HUES48 (cell line): ENCODE measurements around the gene DPP4.

Experiments
- H3K27ac ChIP-seq: one replicate; pipeline ENCODE4 v1.7.0; 2013; ENCODE audit warnings: low read depth, low read length, inconsistent platforms
- H3K27me3 ChIP-seq: 2 replicates; pipeline ENCODE4 v1.6.1; 2013; ENCODE audit warnings: mild to moderate bottlenecking, low read length; ENCODE audit not compliant: control insufficient read depth, insufficient read depth
- H3K36me3 ChIP-seq: 2 replicates; pipeline ENCODE4 v1.6.1; 2013; ENCODE audit warnings: low read length; ENCODE audit not compliant: control insufficient read depth, insufficient read depth
- H3K4me1 ChIP-seq: 2 replicates; pipeline ENCODE4 v1.6.1; 2013; ENCODE audit warnings: mild to moderate bottlenecking, low read length; ENCODE audit not compliant: control insufficient read depth, insufficient read depth
- H3K4me3 ChIP-seq: 2 replicates; pipeline ENCODE4 v1.5.1; 2013; ENCODE audit warnings: mild to moderate bottlenecking, low read depth, low read length
- H3K9ac ChIP-seq: 2 replicates; pipeline ENCODE4 v1.6.1; 2013; ENCODE audit warnings: mild to moderate bottlenecking, low read depth, low read length, moderate library complexity
- H3K9me3 ChIP-seq: 2 replicates; pipeline ENCODE4 v1.6.1; 2013; ENCODE audit warnings: low read length; ENCODE audit not compliant: control insufficient read depth, insufficient read depth

DPP4 gene

GRCh38 chr2:161974461-161974860 lies 99.6 kb downstream of the DPP4 start:
- Histone ChIP-seq H3K9ac (no peak overlapping the region), H3K4me1 (peaks cover 14% of the 10 kb centered on the region), H3K4me3 (no peak overlapping the region), H3K27ac (no peak overlapping the region), H3K9me3 (no peaks in the 10 kb centered on the region), H3K36me3 (no peaks in the 10 kb centered on the region), H3K27me3 (no peaks in the 10 kb centered on the region)

- Histone ChIP-seq H3K9ac (no peak overlapping the region), H3K9me3 (no peaks in the 10 kb centered on the region), H3K27ac (no peak overlapping the region), H3K27me3 (no peaks in the 10 kb centered on the region), H3K36me3 (no peaks in the 10 kb centered on the region), H3K4me1 (peaks cover 14% of the 10 kb centered on the region), H3K4me3 (no peak overlapping the region)
Observed at GRCh38 chr2:161972866-161973265, 101.1 kb downstream of the DPP4 start.

DNA sequence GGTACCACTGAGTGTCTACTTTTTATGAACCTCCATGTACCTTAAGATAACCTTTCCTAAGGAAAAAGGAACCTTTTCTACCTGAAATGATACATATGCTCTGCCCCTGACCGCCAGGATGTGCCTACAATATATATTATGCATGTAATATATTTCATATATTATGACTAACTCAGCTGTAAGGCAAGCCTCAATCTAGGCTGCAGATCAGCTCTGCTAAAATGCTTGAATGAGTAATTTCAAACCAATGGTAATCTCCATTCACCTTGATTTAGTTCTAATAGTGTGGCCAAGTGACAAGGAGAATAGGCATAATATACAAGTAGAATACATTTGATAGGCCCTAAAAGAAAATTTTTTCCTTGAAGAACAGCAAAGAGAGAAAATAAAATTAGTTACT lies 101.8 kb downstream of the DPP4 start:
- Histone ChIP-seq H3K27me3 (no peaks in the 10 kb centered on the region), H3K4me1 (peaks cover 12% of the 10 kb centered on the region), H3K27ac (no peak overlapping the region), H3K9me3 (no peaks in the 10 kb centered on the region), H3K9ac (no peak overlapping the region), H3K36me3 (no peaks in the 10 kb centered on the region), H3K4me3 (no peak overlapping the region)

DNA sequence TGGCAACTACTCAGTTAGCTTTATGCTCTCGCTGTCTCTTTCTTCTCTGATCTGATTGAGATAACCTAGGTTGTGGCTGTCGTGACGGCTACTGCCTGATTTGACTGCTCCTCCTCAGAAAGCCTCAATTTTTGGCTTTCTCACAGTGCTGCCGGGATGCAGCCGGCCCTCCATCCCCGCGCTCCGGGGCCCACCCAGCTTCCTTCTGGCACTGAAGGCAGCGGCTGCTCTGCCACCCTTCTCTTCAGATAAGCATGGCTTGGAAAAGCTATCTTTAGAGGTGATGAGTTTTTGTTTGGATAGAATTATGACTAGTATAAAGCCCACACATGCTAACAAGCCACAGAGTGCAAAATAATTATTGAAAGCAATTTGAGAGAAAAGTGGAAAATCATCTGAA lies 102.5 kb downstream of the DPP4 start:
- no peaks in the 10 kb centered on the region for H3K36me3 ChIP-seq
- no peak overlapping the region for H3K27ac ChIP-seq
- no peaks in the 10 kb centered on the region for H3K27me3 ChIP-seq
- H3K4me3 ChIP-seq, result no peak overlapping the region
- H3K9me3 ChIP-seq, result no peaks in the 10 kb centered on the region
- peaks cover 10% of the 10 kb centered on the region for H3K4me1 ChIP-seq
- no peak overlapping the region for H3K9ac ChIP-seq

DNA sequence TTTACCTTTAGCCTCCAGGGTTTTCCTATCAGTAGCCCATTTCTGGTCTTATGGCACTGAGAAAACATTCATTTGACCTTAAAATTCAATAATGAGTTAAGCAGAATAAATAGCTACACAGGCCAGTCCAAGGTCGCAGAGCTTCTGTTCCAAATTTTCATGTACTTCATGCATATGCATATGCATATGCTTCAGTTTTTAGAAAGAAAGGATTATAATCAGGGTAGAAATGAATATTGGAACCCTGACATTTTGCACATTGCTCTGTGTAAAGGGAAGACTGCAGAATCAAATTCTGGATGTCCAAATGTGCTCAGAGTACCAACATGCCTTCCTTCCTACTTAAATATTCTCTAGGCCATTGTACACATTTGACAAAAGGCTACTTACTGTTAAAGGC lies 104.9 kb downstream of the DPP4 start:
- Histone ChIP-seq H3K9me3 (no peaks in the 10 kb centered on the region), H3K4me3 (no peak overlapping the region), H3K27me3 (no peaks in the 10 kb centered on the region), H3K9ac (no peak overlapping the region), H3K4me1 (peaks cover 10% of the 10 kb centered on the region), H3K36me3 (no peaks in the 10 kb centered on the region), H3K27ac (no peak overlapping the region)

- Histone ChIP-seq H3K9me3 (no peaks in the 10 kb centered on the region), H3K4me1 (peaks cover 6% of the 10 kb centered on the region), H3K4me3 (no peak overlapping the region), H3K36me3 (no peaks in the 10 kb centered on the region), H3K27me3 (no peaks in the 10 kb centered on the region), H3K9ac (no peak overlapping the region), H3K27ac (no peak overlapping the region)
Observed at GRCh38 chr2:161965994-161966393, 108.0 kb downstream of the DPP4 start.

DNA sequence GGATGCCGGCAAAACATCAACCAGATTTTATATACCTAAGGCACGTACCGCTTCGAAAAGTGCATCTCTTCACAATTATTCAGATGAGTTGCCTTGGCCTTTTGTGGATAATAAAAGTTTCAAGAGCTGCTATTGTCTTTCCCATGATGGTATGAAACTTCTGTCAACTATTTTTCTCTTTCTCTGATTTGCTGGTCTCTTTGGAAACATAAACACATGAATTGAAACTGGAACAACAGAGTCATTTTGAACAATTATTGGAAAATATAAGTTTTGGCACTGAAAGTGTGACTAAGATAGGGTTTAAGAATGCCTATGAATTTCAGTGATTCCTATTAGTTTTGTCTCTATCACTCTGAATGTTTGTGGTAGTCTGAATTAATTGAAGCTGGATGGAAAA lies 109.9 kb downstream of the DPP4 start:
- Histone ChIP-seq H3K27me3 (no peaks in the 10 kb centered on the region), H3K9ac (no peak overlapping the region), H3K36me3 (no peaks in the 10 kb centered on the region), H3K9me3 (no peaks in the 10 kb centered on the region), H3K4me3 (no peak overlapping the region), H3K4me1 (no peaks in the 10 kb centered on the region), H3K27ac (no peak overlapping the region)

DNA sequence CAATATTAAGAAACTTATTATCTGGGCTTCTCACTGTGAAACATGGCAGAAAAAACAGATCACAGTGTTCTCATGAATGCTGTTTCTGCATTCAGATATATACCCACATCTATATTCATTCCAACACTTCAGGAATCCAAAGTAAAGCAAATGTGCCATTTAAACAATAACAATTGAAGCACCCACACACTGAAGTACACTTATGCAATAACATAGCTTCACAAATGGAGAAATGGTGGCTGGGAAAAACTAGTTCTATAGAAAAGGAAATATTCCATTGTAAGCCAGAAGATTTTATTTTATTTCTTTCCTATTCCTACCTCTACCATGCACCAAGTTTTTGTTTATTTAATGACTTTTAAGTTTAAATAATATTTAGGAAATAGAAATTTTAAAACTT lies 111.9 kb downstream of the DPP4 start:
- Histone ChIP-seq H3K36me3 (no peaks in the 10 kb centered on the region), H3K9ac (no peak overlapping the region), H3K4me1 (no peaks in the 10 kb centered on the region), H3K4me3 (no peak overlapping the region), H3K27me3 (no peaks in the 10 kb centered on the region), H3K9me3 (no peaks in the 10 kb centered on the region), H3K27ac (no peak overlapping the region)

DNA sequence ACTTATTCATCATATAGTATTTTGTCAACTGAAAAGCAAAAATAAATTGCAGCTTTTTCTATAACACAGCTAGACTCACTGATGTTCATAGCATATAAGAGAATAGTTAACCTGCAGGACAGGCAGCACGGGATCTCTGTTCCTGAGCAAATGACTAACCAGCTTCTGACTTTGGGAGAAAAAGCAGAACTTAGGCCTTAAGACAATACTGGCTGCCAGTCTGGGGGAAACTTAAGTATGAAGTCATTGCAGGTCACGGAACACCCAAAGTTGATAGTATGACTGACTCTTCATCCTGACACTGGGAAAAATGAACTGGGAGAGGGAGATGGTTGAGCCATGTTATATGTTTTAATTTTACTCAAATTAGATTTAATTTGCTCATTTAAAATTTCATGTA lies 113.0 kb downstream of the DPP4 start:
- Histone ChIP-seq H3K4me1 (no peaks in the 10 kb centered on the region), H3K36me3 (no peaks in the 10 kb centered on the region), H3K27ac (no peak overlapping the region), H3K9ac (no peak overlapping the region), H3K9me3 (no peaks in the 10 kb centered on the region), H3K4me3 (no peak overlapping the region), H3K27me3 (no peaks in the 10 kb centered on the region)

- Histone ChIP-seq H3K4me3 (no peak overlapping the region), H3K9ac (no peak overlapping the region), H3K4me1 (no peaks in the 10 kb centered on the region), H3K9me3 (no peaks in the 10 kb centered on the region), H3K27ac (no peak overlapping the region), H3K36me3 (no peaks in the 10 kb centered on the region), H3K27me3 (no peaks in the 10 kb centered on the region)
Observed at GRCh38 chr2:161956738-161957137, 117.3 kb downstream of the DPP4 start.

GRCh38 chr2:161955211-161955610 lies 118.8 kb downstream of the DPP4 start:
- Histone ChIP-seq H3K27ac (no peak overlapping the region), H3K9me3 (no peaks in the 10 kb centered on the region), H3K27me3 (no peaks in the 10 kb centered on the region), H3K9ac (no peak overlapping the region), H3K36me3 (no peaks in the 10 kb centered on the region), H3K4me1 (no peaks in the 10 kb centered on the region), H3K4me3 (no peak overlapping the region)

DNA sequence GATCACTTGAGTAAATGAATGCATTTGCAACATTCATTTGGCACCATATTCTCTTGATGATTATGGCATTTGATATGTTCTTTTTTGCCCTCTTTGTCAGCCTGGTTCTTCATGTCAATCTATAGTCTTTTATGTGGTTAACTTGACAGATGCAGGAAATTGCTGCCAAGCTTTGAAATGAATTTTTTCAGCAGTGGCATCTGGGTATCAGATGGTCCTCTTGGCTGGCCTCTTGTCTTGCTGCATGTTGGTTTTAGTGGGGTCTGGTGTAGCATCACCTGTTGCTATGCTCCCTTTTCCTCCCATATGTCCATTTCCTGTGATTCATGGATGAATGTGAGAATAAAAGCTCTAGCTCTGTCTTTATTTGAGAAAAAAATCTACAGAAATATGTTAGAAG lies 119.9 kb downstream of the DPP4 start:
- H3K27me3 ChIP-seq, result no peaks in the 10 kb centered on the region
- no peaks in the 10 kb centered on the region for H3K36me3 ChIP-seq
- H3K9me3 ChIP-seq, result no peaks in the 10 kb centered on the region
- H3K4me1 ChIP-seq, result no peaks in the 10 kb centered on the region
- no peak overlapping the region for H3K4me3 ChIP-seq
- H3K27ac ChIP-seq, result no peak overlapping the region
- no peak overlapping the region for H3K9ac ChIP-seq
